Activated T-helper 17 cell treated with anti-CD3 and anti-CD28 coated beads, Interleukin-2, amount 50 U/mL, for 72 hours (primary cell): ENCODE data around the gene PADI4. TPM values are rescaled to one million over a fixed set of nuclear protein-coding genes. Genes with fewer than 3 reads are reported as not detected.

ENCODE experiments used
- total RNA-seq, 2 donors: library from RNA; stranded (reverse); gene quantifications; one replicate each; pipeline ENCODE4 v1.2.3, GENCODE V29; 2022

Gene PADI4
- total RNA-seq, 2 donors from 2014 or later = 0.19 TPM; not detected in 1

Other genes with a start within 250 kb of the PADI4 start
- under 1 TPM; 0.13 to 0.26 TPM for gene PADI2, start 188.7 kb upstream of the PADI4 start, total RNA-seq
- not detected for gene PADI1, start 103.1 kb upstream of the PADI4 start, total RNA-seq
- not detected for gene PADI3, start 59.1 kb upstream of the PADI4 start, total RNA-seq
- not detected for gene PADI6, start 64.0 kb downstream of the PADI4 start, total RNA-seq
- gene RCC2, start 131.5 kb downstream of the PADI4 start, total RNA-seq = 100 to 1,000 TPM in 1 of 2 donors, 10 to 100 TPM in 1; 60.5 to 108 TPM
- gene ARHGEF10L, start 231.5 kb downstream of the PADI4 start, total RNA-seq = not detected